GM18951 (cell line): Measurements from ENCODE around the gene TAGLN2.

Experiments
- POLR2A ChIP-seq: IDR thresholded peaks from 4 replicates; pipeline ENCODE4 v1.6.1; 2011; ENCODE audit warnings: mild to moderate bottlenecking; ENCODE audit not compliant: insufficient read length, insufficient read depth; ENCODE audit errors: extremely low read depth
- in situ Hi-C: fragments of 300-500 bp; cut with MboI; formaldehyde crosslinking; loops from one replicate; pipeline ENCODE4 v1.12.0; 2022; ENCODE audit warnings: low sequenced_read_pairs, mixed read lengths, inconsistent platforms; ENCODE audit not compliant: unreplicated experiment

The TAGLN2 gene

DNA sequence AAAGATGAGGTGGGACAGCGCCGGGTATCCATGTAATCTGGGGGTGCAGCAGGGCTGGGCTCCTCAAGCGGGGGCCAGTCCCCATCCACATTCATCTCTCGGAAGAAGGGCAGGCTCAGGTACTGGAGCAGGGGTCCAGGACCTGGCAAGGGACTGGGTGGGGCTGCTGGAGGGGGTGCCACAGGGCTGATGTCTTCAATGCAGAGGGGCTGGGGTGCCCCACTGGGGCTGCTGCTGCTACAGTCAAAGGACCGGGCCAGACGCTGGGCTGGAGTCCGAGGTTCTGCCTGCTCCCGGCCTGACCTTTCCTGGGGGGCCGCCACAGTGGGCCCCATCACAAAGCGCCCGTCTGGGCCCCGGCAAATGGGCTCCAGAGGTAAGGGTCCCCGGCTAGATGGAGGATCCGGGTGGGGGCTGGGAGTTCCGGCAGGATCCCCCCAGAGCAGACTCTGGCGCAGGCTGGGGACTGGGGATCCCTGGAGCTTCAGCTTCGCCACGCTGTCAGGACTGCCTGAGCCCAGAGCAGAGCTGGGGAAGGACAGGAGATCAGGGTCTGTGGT, 3.3 kb upstream of the TAGLN2 start:
- no peak for TF ChIP-seq POLR2A
- in situ Hi-C loops: no loop called here

GRCh38 chr1:159927849-159928431, 2.6 kb upstream of the TAGLN2 start:
- in situ Hi-C loops: no loop called here
- no peak for TF ChIP-seq POLR2A

GRCh38 chr1:159927211-159927848, 2.0 kb upstream of the TAGLN2 start:
- TF ChIP-seq POLR2A: no peak

DNA sequence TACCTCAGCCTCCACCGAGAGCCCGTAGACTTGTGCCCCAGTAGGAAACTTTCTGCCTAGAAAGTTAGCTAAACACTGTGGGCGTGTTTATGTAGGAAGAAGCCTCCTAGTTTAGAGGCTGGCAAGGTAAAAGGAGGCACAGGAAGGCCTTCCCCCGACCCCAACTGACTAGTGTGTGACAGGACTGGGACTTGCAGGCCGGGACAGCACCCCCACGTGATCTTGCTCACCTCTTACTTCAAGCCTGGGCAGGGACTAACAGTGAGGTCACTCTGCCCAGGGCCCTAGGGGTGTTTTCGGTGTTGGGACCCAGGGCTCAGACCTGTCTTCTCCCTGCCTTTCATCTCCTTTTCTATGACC, 392 bp upstream of the TAGLN2 start:
- no peak for TF ChIP-seq POLR2A
- in situ Hi-C loops: no loop called here

More at GRCh38 chr1:159927211-159927848, 2.0 kb upstream of the TAGLN2 start:
- in situ Hi-C loops: no loop called here

- in situ Hi-C loops: no loop called here
Measured at GRCh38 chr1:159924025-159924790, 1.1 kb downstream of the TAGLN2 start.

DNA sequence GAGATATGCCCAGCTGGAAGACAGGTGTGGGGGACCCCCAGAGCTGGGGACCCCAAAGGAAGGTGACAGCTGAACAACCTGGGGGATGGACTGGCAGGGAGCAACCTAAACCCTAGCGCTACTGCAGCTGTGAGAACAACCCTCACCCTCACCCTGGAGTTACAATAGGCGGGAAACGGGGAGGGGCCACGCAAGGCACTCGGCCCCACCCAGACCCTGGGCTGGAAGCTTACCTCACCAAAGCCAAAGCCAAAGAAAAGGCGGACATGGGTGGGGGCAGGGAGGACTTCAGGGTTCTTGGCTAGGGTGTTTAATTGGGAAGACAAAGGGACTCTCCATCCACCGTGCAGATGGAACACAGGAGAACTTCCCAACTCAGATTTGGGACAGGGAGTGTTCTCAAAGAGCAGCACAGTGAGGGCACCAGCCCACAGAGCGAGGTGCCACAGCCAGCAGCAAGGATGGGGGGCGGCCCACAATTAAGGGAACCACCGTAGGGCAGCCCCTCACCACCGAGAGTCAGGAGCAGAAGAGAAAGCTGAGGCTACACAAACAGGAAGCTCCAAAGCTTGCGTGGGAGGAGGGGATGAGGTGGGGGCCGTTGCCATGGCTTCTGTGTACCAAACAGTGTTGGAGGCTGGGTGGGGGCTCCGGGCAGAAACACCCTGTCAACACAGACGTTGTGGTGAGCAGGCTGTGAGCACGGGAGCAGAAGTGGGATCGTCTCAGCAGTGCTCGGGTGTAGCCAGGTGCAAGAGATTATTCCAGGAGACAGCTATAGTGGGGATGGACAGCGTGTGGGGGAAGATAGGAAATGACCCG, 1.9 kb downstream of the TAGLN2 start:
- in situ Hi-C loops: no loop called here
- TF ChIP-seq POLR2A: no peak

More at GRCh38 chr1:159924025-159924790, 1.1 kb downstream of the TAGLN2 start:
- TF ChIP-seq POLR2A: peak; percentile 27

DNA sequence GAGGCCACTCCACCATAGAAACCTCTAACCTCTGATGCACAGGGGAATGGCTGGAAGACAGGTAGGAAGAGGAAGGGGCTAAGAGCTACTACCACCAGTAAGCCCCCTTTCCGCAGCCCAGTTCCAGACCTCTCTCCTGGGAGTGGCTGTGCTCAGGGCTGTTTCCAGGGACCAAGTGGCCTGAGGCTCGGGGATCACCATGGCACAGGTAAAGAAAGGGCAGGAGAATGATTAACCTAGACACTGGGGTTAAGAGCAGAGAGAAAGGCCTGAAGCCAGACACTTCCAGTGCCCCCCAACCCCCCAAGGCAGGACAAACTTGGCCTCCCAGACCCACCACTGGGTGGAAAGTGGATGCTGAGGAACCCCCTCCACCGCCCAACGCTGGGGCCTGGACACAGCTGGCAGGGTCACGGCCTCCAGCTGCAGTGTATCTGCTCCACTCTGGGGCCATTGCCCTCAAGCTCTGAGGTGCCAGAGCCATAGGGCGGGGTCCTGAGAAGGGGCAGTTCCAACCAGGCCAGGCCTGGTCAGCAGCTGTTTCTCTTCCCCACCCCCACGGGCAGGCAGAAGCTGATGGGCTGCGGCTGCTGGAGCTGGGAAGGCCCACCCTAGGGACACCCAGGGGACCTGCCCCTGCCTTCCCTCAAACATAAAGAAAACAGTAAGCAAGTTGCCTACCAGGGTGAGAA, 2.6 kb downstream of the TAGLN2 start:
- TF ChIP-seq POLR2A: no peak
- in situ Hi-C loops: no loop called here

DNA sequence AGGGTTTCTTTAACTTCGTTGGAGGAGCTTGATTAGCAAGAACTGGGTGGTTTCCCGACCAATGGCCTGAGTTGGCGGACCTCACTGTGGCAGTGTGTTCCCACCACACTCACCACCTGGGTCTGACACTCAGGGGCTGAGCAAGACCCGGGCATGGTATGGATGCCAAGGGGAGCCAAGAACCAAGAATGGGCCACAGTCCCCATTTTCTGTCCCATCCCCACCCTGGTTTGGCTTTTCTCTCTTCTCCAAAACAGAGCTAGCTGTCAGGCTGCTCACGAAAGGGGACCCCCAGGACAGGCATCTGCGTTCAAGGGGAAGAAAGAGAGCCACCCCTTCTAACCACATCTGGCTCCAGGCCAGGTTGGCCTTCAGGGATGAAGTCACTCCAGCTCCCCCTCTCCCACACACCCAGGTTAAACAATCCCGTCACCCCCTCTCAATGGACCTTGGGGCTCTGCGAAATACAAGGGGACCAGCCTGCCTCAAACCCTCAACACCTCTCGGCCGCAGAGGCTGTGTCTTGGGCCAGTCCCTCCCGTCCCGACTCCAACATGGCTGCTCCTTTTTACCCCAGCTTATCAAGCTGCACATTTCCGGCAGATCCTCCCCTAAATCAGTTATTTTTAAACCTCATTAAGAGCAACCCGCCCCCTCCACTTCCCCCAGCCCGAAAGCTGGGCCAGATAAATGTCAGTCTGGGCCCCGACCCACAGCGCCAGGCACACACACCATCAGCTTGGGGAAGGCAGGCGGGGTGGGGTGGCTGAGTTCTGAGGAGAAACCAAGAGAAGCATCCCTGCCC, 3.4 kb downstream of the TAGLN2 start:
- no peak for TF ChIP-seq POLR2A
- in situ Hi-C loops: no loop called here

DNA sequence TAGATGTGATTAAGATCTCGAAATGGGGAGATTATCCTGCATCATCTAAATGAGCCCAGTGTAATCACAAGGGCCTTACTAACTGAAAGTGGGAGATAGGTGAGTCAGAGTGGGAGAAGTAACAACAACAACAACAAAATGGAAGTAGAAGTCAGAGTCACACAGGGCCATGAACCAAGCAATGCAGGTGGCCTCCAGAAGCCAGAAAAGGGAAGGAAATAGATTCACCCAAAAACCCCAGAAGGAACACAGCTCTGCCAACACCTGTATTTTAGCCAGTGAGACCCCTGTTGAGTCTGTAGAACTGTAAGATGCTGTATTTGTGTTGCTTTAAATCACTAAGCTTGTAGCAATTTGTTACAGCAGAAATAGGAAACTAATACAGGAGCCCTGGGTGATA, 4.1 kb downstream of the TAGLN2 start:
- in situ Hi-C loops: no loop called here

GRCh38 chr1:159920651-159921050, 4.7 kb downstream of the TAGLN2 start:
- in situ Hi-C loops: no loop called here
- no peak for TF ChIP-seq POLR2A

More for the DNA sequence above, 4.1 kb downstream of the TAGLN2 start:
- no peak for TF ChIP-seq POLR2A

DNA sequence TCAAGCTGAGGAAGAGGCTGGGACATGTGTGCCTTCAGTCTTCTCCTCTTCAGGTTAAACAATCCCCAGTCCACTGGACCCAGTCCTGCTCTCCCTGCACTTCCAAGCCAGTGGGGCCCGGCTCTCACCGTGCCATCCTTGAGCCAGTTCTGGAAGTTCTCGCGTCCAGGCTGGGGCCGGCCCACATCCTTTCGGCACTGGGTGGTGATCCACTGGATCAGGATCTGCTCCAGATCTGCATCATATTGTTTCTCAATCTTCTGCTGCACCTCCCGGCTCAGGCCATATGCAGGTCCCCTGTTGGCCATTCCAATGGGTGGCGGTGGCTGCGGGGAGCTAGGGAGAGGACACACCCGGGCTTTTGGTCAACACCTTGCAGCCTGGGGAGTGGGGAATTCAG, 5.1 kb downstream of the TAGLN2 start:
- TF ChIP-seq POLR2A: no peak
- in situ Hi-C loops: no loop called here

DNA sequence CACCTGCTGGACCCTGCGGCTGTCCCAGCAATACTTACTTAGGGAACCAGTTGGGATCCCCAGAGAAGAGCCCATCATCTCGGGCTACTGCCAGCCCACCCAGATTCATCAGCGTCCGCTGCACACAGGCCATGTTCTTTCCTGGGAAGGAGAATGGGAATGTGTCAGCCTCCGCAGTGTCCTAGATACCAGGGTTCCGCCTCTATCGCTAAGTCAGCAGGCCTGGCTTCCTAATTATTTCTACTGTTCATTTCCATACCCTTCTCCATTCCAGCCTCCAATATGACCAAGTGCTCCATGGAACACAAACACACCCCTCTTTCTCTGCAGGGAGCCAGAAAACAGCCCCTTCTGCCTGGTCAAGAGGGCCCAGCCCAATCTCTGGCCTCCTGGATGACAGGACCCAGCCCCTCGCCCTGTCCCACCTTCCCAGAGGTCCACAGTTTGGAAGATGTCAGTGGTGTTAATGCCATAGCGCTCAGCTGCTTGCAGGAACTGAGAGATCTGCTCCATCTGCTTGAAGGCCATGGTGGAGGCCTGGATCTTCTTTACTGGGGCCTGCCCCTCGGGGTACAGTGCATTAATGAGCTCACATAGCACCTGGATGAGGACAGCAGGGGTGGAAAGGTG, 6.0 kb downstream of the TAGLN2 start:
- in situ Hi-C loops: no loop called here
- no peak for TF ChIP-seq POLR2A
